HEK293T (cell line): ENCODE measurements around the gene COTL1.
"Not testable (repeated sequence)": the region's sequence is repeated elsewhere in the genome, so short reads cannot be mapped to it uniquely, and the experiment has no call there.

Source experiments
- CTCF ChIA-PET: fragments of 350-600 bp; formaldehyde crosslinking; extraction: SDS; loops from one replicate; lab custom pipeline; 2021; ENCODE audit warnings: antibody characterized with exemption, inconsistent platforms; lab: Yijun Ruan, JAX
- POLR2A ChIA-PET: fragments of 350-600 bp; formaldehyde crosslinking; extraction: SDS; loops from one replicate; lab custom pipeline; 2020; ENCODE audit warnings: antibody characterized with exemption, inconsistent platforms; lab: Yijun Ruan, JAX
- DNase-seq: peaks from one replicate; pipeline ENCODE4 v3.0.0; 2012; ENCODE audit warnings: mixed read lengths; ENCODE audit errors: extremely low spot score
- ARNT ChIP-seq: fragments of 450-650 bp; IDR thresholded peaks from 2 replicates; pipeline ENCODE4 v1.6.1; 2017; ENCODE audit warnings: mild to moderate bottlenecking
- BHLHE40 ChIP-seq: fragments of 450-650 bp; IDR thresholded peaks from 2 replicates; pipeline ENCODE4 v1.6.1; 2016; ENCODE audit warnings: mild to moderate bottlenecking, moderate library complexity, borderline replicate concordance
- CTBP1 ChIP-seq: fragments of 450-650 bp; IDR thresholded peaks from 2 replicates; pipeline ENCODE4 v1.6.1; 2016; ENCODE audit warnings: borderline replicate concordance
- ELF4 ChIP-seq: fragments of 450-650 bp; IDR thresholded peaks from 2 replicates; pipeline ENCODE4 v1.6.1; 2017; ENCODE audit warnings: antibody characterized with exemption
- FOXA1 ChIP-seq: fragments of 450-650 bp; IDR thresholded peaks from 2 replicates; pipeline ENCODE4 v1.6.1; 2016; ENCODE audit warnings: mild to moderate bottlenecking
- FOXK2 ChIP-seq: fragments of 450-650 bp; IDR thresholded peaks from 2 replicates; pipeline ENCODE4 v1.6.1; 2016; ENCODE audit warnings: mild to moderate bottlenecking
- FOXM1 ChIP-seq: fragments of 450-650 bp; IDR thresholded peaks from 2 replicates; pipeline ENCODE4 v1.6.1; 2017; ENCODE audit warnings: mild to moderate bottlenecking, borderline replicate concordance
- HDGF ChIP-seq: fragments of 450-650 bp; IDR thresholded peaks from 2 replicates; pipeline ENCODE4 v1.6.1; 2017; ENCODE audit warnings: antibody characterized with exemption, borderline replicate concordance
- L3MBTL2 ChIP-seq: fragments of 450-650 bp; conservative IDR thresholded peaks from 2 replicates; pipeline ENCODE4 v1.6.1; 2016; ENCODE audit warnings: mild to moderate bottlenecking
- LEF1 ChIP-seq: fragments of 450-650 bp; IDR thresholded peaks from 2 replicates; pipeline ENCODE4 v1.6.1; 2017; ENCODE audit warnings: mild to moderate bottlenecking, borderline replicate concordance
- NFRKB ChIP-seq: fragments of 450-650 bp; IDR thresholded peaks from 2 replicates; pipeline ENCODE4 v1.6.1; 2016; ENCODE audit warnings: mild to moderate bottlenecking, moderate library complexity
- PKNOX1 ChIP-seq: fragments of 450-650 bp; IDR thresholded peaks from 2 replicates; pipeline ENCODE4 v1.6.1; 2016
- SP1 ChIP-seq: fragments of 450-650 bp; IDR thresholded peaks from 2 replicates; pipeline ENCODE4 v1.6.1; 2017
- SUZ12 ChIP-seq: fragments of 450-650 bp; IDR thresholded peaks from 2 replicates; pipeline ENCODE4 v1.6.1; 2016; ENCODE audit warnings: mild to moderate bottlenecking
- TARDBP ChIP-seq: fragments of 450-650 bp; IDR thresholded peaks from 2 replicates; pipeline ENCODE4 v1.6.1; 2016
- ZNF384 ChIP-seq: fragments of 450-650 bp; IDR thresholded peaks from 2 replicates; pipeline ENCODE4 v1.6.1; 2016

Gene COTL1

DNA sequence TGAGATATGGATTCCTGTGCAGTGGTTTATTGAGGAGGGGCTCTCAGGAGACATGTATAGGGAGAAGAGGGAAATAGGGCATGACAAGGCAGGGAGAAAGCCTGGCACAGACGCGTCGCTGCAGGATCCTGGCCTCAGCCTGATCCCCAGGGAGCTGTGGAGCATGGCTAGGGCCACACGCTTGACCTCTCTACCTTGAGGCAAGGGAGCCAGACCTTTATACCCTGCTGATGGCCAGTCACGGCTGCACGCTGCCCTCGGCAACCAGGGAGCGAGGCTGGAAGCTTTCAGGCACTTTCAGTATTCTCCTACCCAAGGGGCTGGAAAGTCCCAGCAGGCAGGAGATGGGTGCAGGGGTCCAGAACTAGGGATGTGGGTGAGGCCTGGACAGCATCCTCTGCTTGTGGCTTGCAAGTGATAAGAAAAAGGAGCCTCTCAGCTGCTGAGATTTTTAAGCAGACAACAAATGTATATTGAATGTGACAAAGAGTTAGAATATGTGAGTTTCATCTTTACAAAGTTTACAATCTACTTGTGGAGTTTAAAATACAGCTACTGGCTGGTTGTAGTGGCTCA, 20.4 kb upstream of the COTL1 start:
- TF ChIP-seq TARDBP: no peak
- TF ChIP-seq SP1: no peak
- TF ChIP-seq ZNF384: no peak
- TF ChIP-seq SUZ12: no peak
- no peak for TF ChIP-seq CTBP1
- no peak for TF ChIP-seq FOXM1
- no peak for TF ChIP-seq HDGF
- TF ChIP-seq BHLHE40: no peak
- TF ChIP-seq LEF1: no peak
- no peak for TF ChIP-seq NFRKB
- TF ChIP-seq PKNOX1: no peak
- TF ChIP-seq FOXA1: no peak
- TF ChIP-seq FOXK2: no peak
- no peak for TF ChIP-seq ARNT
- no peak for TF ChIP-seq ELF4
- ChIA-PET CTCF (no interaction called here), POLR2A (no interaction called here)
- no peak for DNase-seq

GRCh38 chr16:84637709-84638108, 19.8 kb upstream of the COTL1 start:
- TF ChIP-seq FOXA1: no peak
- no peak for TF ChIP-seq TARDBP
- no peak for TF ChIP-seq LEF1
- TF ChIP-seq ELF4: no peak
- no peak for TF ChIP-seq HDGF
- TF ChIP-seq FOXM1: no peak
- no peak for TF ChIP-seq ARNT
- DNase-seq: no peak
- ChIA-PET POLR2A (no interaction called here), CTCF (interaction anchor here (0.8 to 0.9 kb wide), 2 partner anchors 89 to 131 kb away, joined by 3 read pairs; no protein-coding TSS in a partner anchor)

- no peak for DNase-seq
- TF ChIP-seq LEF1: no peak
- TF ChIP-seq L3MBTL2: no peak
- CTCF ChIA-PET: no interaction called here
- POLR2A ChIA-PET: no interaction called here
Measured at GRCh38 chr16:84635702-84636101, 17.8 kb upstream of the COTL1 start.

- ChIA-PET POLR2A (no interaction called here), CTCF (no interaction called here)
- TF ChIP-seq FOXK2: no peak
- no peak for TF ChIP-seq NFRKB
- TF ChIP-seq SUZ12: no peak
- TF ChIP-seq FOXM1: no peak
- DNase-seq: no peak
Measured at GRCh38 chr16:84633622-84634021, 15.7 kb upstream of the COTL1 start.

GRCh38 chr16:84632862-84633261, 15.0 kb upstream of the COTL1 start:
- POLR2A ChIA-PET, CTCF ChIA-PET, DNase-seq: not testable (repeated sequence)

DNA sequence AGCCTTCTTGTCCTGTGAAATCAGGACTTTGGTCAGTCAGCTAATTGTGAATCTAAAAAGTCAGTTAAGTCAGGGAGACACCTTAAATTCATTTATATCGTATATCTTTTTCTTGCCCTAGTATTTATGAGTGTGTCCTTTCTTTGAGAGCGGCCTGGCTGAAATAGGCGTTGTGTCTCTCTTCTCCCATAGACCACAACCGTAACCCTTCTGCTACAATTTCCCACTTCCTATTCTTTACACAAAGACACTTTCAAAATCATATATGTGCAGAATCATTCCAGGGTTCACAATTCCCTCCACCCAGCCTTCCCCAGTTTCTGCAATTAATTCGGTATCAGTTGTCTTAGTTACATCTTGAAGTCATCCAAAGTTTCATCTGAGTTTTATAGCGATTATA, 14.0 kb upstream of the COTL1 start:
- DNase-seq: no peak
- no peak for TF ChIP-seq SUZ12
- no peak for TF ChIP-seq FOXK2
- TF ChIP-seq BHLHE40: no peak
- no peak for TF ChIP-seq LEF1
- TF ChIP-seq L3MBTL2: no peak
- no peak for TF ChIP-seq PKNOX1
- TF ChIP-seq ZNF384: no peak
- TF ChIP-seq ARNT: no peak
- TF ChIP-seq CTBP1: no peak
- CTCF ChIA-PET: no interaction called here
- POLR2A ChIA-PET: no interaction called here

- TF ChIP-seq ARNT (no peak), HDGF (no peak), FOXA1 (no peak), CTBP1 (no peak), FOXM1 (no peak), FOXK2 (no peak), SUZ12 (no peak), LEF1 (no peak), ELF4 (no peak), NFRKB (no peak), BHLHE40 (no peak), L3MBTL2 (no peak), ZNF384 (no peak), TARDBP (no peak), PKNOX1 (no peak), SP1 (no peak)
- POLR2A ChIA-PET: no interaction called here
- CTCF ChIA-PET: no interaction called here
- no peak for DNase-seq
Measured at GRCh38 chr16:84631153-84631466, 13.2 kb upstream of the COTL1 start.
